ENCODE results near the gene CMPK1. TPM values are rescaled to one million over a fixed set of nuclear protein-coding genes. Genes with fewer than 3 reads are reported as not detected.

Gene CMPK1
- total RNA-seq, 3 donors from 2014 or later = 159 to 226 (median 223) TPM

DNA sequence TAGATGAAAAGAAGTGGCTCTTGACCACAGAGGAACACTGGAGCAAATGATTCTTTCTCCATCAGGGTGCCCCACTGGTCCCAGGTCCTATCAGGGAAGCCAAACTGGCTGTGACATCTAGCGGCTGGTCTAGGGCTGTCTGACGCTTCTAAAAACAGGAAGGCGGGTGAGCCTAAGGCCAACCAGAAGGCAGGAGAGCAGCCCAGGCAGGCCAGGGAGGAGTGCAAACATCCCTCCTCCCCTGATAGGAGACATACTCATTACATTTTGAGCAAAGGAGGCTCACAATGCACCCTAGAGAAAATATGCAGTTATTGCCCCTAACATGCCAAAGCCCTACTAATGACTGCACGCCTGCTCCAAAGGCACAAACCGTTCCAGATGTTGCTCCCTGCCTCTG lies 72.1 kb downstream of the CMPK1 start:
- TF ChIP-seq, protein P1, sequence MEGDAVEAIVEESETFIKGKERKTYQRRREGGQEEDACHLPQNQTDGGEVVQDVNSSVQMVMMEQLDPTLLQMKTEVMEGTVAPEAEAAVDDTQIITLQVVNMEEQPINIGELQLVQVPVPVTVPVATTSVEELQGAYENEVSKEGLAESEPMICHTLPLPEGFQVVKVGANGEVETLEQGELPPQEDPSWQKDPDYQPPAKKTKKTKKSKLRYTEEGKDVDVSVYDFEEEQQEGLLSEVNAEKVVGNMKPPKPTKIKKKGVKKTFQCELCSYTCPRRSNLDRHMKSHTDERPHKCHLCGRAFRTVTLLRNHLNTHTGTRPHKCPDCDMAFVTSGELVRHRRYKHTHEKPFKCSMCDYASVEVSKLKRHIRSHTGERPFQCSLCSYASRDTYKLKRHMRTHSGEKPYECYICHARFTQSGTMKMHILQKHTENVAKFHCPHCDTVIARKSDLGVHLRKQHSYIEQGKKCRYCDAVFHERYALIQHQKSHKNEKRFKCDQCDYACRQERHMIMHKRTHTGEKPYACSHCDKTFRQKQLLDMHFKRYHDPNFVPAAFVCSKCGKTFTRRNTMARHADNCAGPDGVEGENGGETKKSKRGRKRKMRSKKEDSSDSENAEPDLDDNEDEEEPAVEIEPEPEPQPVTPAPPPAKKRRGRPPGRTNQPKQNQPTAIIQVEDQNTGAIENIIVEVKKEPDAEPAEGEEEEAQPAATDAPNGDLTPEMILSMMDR (IDR thresholded peaks at IDR 0.05) = no peak
- no peaks in the 10 kb centered on the region for H3K36me3 ChIP-seq (ENCODE audit: low read depth)
- intact Hi-C loops (cut with DNase I, micrococcal nuclease) = no loop called here
- no peak overlapping the region for H3K4me3 ChIP-seq
- DNase-seq = no peak
- no peaks in the 10 kb centered on the region for H3K4me1 ChIP-seq (ENCODE audit: low read depth)
- H3K9me3 ChIP-seq = no peaks in the 10 kb centered on the region
- ATAC-seq = no peak

DNA sequence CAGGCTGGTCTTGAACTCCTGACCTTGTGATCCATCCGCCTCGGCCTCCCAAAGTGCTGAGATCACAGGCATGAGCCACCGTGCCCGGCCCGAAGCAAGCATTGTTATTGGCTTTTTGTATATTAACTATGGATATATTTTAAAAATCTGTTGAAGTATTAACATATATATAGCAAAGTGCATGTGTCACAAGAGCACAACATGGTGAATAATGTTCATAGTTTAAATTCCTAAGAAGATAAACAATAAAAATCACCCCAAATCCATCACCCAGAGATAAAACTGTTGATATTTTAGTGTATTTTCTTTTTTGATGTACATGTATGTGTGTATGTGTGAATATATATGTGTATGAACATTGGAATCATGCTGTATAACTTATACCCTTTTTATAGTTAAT lies 73.4 kb downstream of the CMPK1 start:
- no peak overlapping the region for H3K4me3 ChIP-seq
- ATAC-seq = no peak

DNA sequence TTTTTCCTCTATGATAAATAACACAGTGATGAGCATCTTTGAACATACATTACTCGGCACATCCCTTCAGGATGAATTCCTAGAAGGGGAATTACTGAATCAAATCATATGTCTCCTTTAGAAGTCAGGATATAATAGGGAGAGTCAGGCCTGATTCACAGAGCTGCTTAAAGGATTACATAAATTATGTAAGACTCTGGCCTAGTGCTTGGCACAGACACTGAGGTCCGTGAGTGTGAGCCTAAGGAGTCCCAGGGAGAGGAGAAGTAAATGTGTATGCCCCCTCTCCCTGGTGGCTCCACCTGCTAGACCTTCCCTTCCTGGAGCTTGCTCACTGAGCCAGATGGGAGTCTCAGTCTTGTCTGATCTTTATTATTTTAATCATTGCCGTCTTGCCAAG lies 73.9 kb downstream of the CMPK1 start:
- no peak for ATAC-seq
- Histone ChIP-seq H3K4me3 (no peak overlapping the region), H3K9me3 (no peaks in the 10 kb centered on the region), H3K36me3 (ENCODE audit: low read depth) (no peaks in the 10 kb centered on the region), H3K4me1 (ENCODE audit: low read depth) (no peaks in the 10 kb centered on the region)
- DNase-seq = no peak
- intact Hi-C loops (cut with DNase I, micrococcal nuclease) = no loop called here
- TF ChIP-seq, protein P1 (IDR thresholded peaks at IDR 0.05) = no peak

More for the DNA sequence above, 73.4 kb downstream of the CMPK1 start:
- Histone ChIP-seq H3K36me3 (ENCODE audit: low read depth) (no peaks in the 10 kb centered on the region), H3K9me3 (no peaks in the 10 kb centered on the region), H3K4me1 (ENCODE audit: low read depth) (no peaks in the 10 kb centered on the region)
- intact Hi-C loops (cut with DNase I, micrococcal nuclease) = no loop called here
- DNase-seq = no peak
- TF ChIP-seq, protein P1 (IDR thresholded peaks at IDR 0.05) = no peak

DNA sequence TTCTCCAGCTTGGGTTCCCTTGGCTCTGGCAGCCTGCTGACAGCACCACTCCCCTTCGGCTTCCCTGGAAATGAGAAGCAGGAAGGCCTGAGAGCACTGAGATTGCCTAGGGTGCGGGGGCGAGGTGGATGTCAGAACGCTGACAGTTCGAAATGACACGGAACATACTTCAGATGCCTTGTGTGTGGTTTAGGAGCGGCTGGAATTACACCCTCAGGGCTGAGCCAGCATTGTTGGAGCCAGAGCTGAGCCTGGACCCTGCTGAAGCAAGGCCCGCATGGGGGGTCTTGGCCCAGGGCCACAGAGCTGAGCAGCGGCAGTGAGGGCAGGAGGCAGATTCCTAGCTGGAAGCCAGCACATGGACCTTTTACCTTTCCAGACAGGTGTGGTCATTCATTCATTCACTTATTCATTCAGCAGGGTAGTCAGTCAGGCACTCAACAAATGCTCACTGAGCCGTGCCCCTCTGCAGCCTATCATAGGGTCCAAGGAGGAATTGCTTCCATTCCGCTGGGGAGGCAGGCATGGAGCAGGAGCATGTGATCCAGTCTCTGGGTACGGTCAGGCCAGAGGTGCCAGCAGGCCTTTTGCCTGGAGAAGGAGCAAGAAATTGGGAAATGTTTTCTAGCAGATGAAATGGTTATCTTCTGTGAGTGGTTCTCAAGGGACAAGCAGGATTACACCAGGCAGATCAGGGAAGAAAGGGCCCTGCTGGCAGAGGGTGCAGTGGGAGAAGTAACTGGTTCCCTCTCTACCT lies 75.9 kb downstream of the CMPK1 start:
- no peaks in the 10 kb centered on the region for H3K4me1 ChIP-seq (ENCODE audit: low read depth)
- H3K9me3 ChIP-seq = no peaks in the 10 kb centered on the region
- intact Hi-C loops (cut with DNase I, micrococcal nuclease) = no loop called here
- H3K4me3 ChIP-seq = no peak overlapping the region
- ATAC-seq (no peak), DNase-seq (no peak)
- no peaks in the 10 kb centered on the region for H3K36me3 ChIP-seq (ENCODE audit: low read depth)
- TF ChIP-seq, protein P1 (IDR thresholded peaks at IDR 0.05) = no peak

DNA sequence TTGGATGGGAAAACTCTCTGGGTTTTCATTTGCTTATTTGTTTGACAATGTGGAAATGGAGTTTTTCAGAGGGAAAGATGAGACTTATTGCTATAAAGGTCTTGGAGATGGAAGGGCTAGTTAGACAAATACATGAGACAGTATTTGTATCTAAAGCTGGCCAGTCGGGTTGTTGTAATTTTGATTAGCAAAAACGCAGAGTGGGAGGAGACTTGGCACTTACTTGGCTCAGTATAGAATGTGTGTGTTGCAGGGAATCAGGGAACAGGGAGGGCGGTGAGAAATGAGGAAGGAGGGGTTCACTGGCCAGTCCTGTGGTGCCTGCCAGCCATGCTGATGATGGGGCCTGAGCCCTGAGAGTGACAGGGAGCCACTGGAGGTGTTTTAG lies 76.5 kb downstream of the CMPK1 start:
- intact Hi-C loops (cut with DNase I, micrococcal nuclease) = no loop called here
- H3K4me3 ChIP-seq = no peak overlapping the region
- ATAC-seq (no peak), DNase-seq (no peak)
- TF ChIP-seq, protein P1 (IDR thresholded peaks at IDR 0.05) = no peak
- H3K9me3 ChIP-seq = no peaks in the 10 kb centered on the region
- H3K4me1 ChIP-seq (ENCODE audit: low read depth) = no peaks in the 10 kb centered on the region
- no peaks in the 10 kb centered on the region for H3K36me3 ChIP-seq (ENCODE audit: low read depth)

All from mucosa of descending colon (tissue), 3 donors.